GM23338 (cell line): Measurements from ENCODE around the gene MGAT3. TPM values are rescaled to one million over a fixed set of nuclear protein-coding genes. Genes with fewer than 3 reads are reported as not detected.
A peak's percentile ranks its signal among the peaks of the same experiment; 100 is the strongest.

Experiments
- ATAC-seq: fragments of 200-7000 bp; cut with Tn5 transposase; 3 replicates; pipeline ENCODE4 v1.9.1; 2020
- DNase-seq: peaks from one replicate; pipeline ENCODE4 v3.0.0-alpha.2; 2015; ENCODE audit warnings: low spot score
- H2AFZ ChIP-seq: fragments of 200-600 bp; sonication (generic); 2 replicates; pipeline ENCODE4 v1.8.0; 2016; ENCODE audit warnings: antibody characterized with exemption, mild to moderate bottlenecking, moderate library complexity
- H3F3A ChIP-seq: fragments of 200-600 bp; sonication (generic); replicated peaks from 2 replicates; pipeline ENCODE4 v1.8.0; 2017; ENCODE audit warnings: antibody characterized with exemption, mixed run types, low read depth
- H3K27ac ChIP-seq: fragments of 200-600 bp; sonication (generic); 2 replicates; pipeline ENCODE4 v1.6.1; 2016; ENCODE audit warnings: low read depth
- H3K27me3 ChIP-seq: fragments of 200-600 bp; sonication (generic); 2 replicates; pipeline ENCODE4 v1.8.0; 2016; ENCODE audit warnings: mild to moderate bottlenecking, mixed run types, moderate library complexity; ENCODE audit not compliant: insufficient read depth
- H3K36me3 ChIP-seq: fragments of 200-600 bp; sonication (generic); 2 replicates; pipeline ENCODE4 v1.8.0; 2016; ENCODE audit warnings: mild to moderate bottlenecking; ENCODE audit not compliant: insufficient read depth
- H3K4me1 ChIP-seq: fragments of 200-600 bp; sonication (generic); 2 replicates; pipeline ENCODE4 v1.8.0; 2016; ENCODE audit warnings: mild to moderate bottlenecking, moderate library complexity; ENCODE audit not compliant: insufficient read depth
- H3K4me2 ChIP-seq: fragments of 200-600 bp; sonication (generic); 2 replicates; pipeline ENCODE4 v1.7.1; 2017; ENCODE audit warnings: mixed run types
- H3K4me3 ChIP-seq: fragments of 200-600 bp; sonication (generic); 2 replicates; pipeline ENCODE4 v1.6.1; 2016; ENCODE audit warnings: mixed run types
- H3K79me2 ChIP-seq: fragments of 200-600 bp; sonication (generic); replicated peaks from 2 replicates; pipeline ENCODE4 v1.8.0; 2017; ENCODE audit warnings: mild to moderate bottlenecking; ENCODE audit not compliant: insufficient read depth
- H3K9me2 ChIP-seq: fragments of 200-600 bp; sonication (generic); 2 replicates; pipeline ENCODE4 v1.8.0; 2017; ENCODE audit not compliant: insufficient read depth
- H4K20me1 ChIP-seq: fragments of 200-600 bp; sonication (generic); replicated peaks from 2 replicates; pipeline ENCODE4 v1.8.0; 2017; ENCODE audit warnings: mild to moderate bottlenecking; ENCODE audit not compliant: insufficient read depth
- H3K27ac Mint-ChIP-seq: 2 replicates; pipeline ENCODE4 v1.8.0; 2020; ENCODE audit warnings: inconsistent platforms, mild to moderate bottlenecking, moderate library complexity, mixed read lengths
- H3K27me3 Mint-ChIP-seq: 3 replicates; pipeline ENCODE4 v1.8.0; 2022; ENCODE audit warnings: low read depth, mild to moderate bottlenecking, moderate library complexity, mixed read lengths, inconsistent platforms; ENCODE audit not compliant: insufficient read depth, poor library complexity
- H3K36me3 Mint-ChIP-seq: 3 replicates; pipeline ENCODE4 v1.8.0; 2021; ENCODE audit warnings: low read depth, mild to moderate bottlenecking, inconsistent platforms, moderate library complexity, mixed read lengths
- H3K4me1 Mint-ChIP-seq: 3 replicates; pipeline ENCODE4 v1.8.0; 2020; ENCODE audit warnings: mild to moderate bottlenecking, inconsistent platforms, mixed read lengths
- H3K4me3 Mint-ChIP-seq: 3 replicates; pipeline ENCODE4 v1.8.0; 2021; ENCODE audit warnings: moderate library complexity, mild to moderate bottlenecking, inconsistent platforms, mixed read lengths
- H3K9me3 Mint-ChIP-seq: 3 replicates; pipeline ENCODE4 v1.8.0; 2020; ENCODE audit warnings: moderate library complexity, mild to moderate bottlenecking, inconsistent platforms, mixed read lengths
- CREB1 ChIP-seq: fragments of 250-450 bp; sonication (Bioruptor Pico); IDR thresholded peaks from 2 replicates; pipeline ENCODE4 v1.5.0; 2020; ENCODE audit warnings: low read depth, mild to moderate bottlenecking, moderate library complexity
- CTCF ChIP-seq, 2 experiments: fragments of 200-600 bp in 1 of 2; sonication (generic) in 1 of 2; conservative IDR thresholded peaks; 2 replicates each; pipeline versions ENCODE4 v1.5.1 to v1.6.1; 2016 to 2017; ENCODE audit warnings: antibody characterized with exemption in 2 of 2, low read depth in 2 of 2, mild to moderate bottlenecking in 2 of 2, moderate library complexity in 1 of 2
- ETS1 ChIP-seq: IDR thresholded peaks from 2 replicates; pipeline ENCODE4 v1.6.1; 2016; ENCODE audit warnings: antibody characterized with exemption
- EZH2 ChIP-seq: fragments of 200-600 bp; sonication (generic); IDR thresholded peaks from one replicate; pipeline ENCODE4 v1.8.0; 2017; ENCODE audit warnings: antibody characterized with exemption, mild to moderate bottlenecking, low read depth; ENCODE audit not compliant: unreplicated experiment
- JUNB ChIP-seq: IDR thresholded peaks from one replicate; pipeline ENCODE4 v1.6.1; 2016; ENCODE audit warnings: antibody characterized with exemption; ENCODE audit not compliant: unreplicated experiment
- NANOG ChIP-seq: IDR thresholded peaks from 2 replicates; pipeline ENCODE4 v1.6.1; 2016; ENCODE audit warnings: antibody characterized with exemption, borderline replicate concordance
- POLR2AphosphoS5 ChIP-seq: IDR thresholded peaks from 2 replicates; pipeline ENCODE4 v1.6.1; 2016; ENCODE audit warnings: antibody characterized with exemption, low read depth
- REST ChIP-seq: IDR thresholded peaks from one replicate; pipeline ENCODE4 v1.6.1; 2018; ENCODE audit warnings: antibody characterized with exemption; ENCODE audit not compliant: unreplicated experiment
- STAT1 ChIP-seq: IDR thresholded peaks from one replicate; pipeline ENCODE4 v1.6.1; 2016; ENCODE audit warnings: antibody characterized with exemption; ENCODE audit not compliant: unreplicated experiment
- ZNF114 ChIP-seq: fragments of 250-450 bp; sonication (Bioruptor Pico); IDR thresholded peaks from 2 replicates; pipeline ENCODE4 v1.5.0; 2020; ENCODE audit warnings: mild to moderate bottlenecking, moderate library complexity
- ZNF331 ChIP-seq: fragments of 250-450 bp; sonication (Bioruptor Pico); IDR thresholded peaks from 2 replicates; pipeline ENCODE4 v1.5.0; 2020; ENCODE audit warnings: low read depth, mild to moderate bottlenecking, moderate library complexity
- polyA plus RNA-seq: library from polyadenylated mRNA; unstranded; fragments of >200 nt; fragmentation: Nextera tagmentation; extraction: Ambion mirVana; gene quantifications from 2 replicates; pipeline ENCODE4 v1.2.1, GENCODE V29; 2016
- total RNA-seq: library from RNA; depleted of rRNA; stranded (reverse); fragments of >200 nt; shearing (Covaris generic); gene quantifications from 2 replicates; pipeline ENCODE4 v1.2.3, GENCODE V29; 2014

Gene MGAT3
- total and polyA plus RNA-seq, 2 experiments from 2014 or later: 1.7 to 10.2 TPM

- peak; percentile 81 for TF ChIP-seq POLR2AphosphoS5
- TF ChIP-seq STAT1: no peak
- TF ChIP-seq CTCF (conservative IDR thresholded peaks at IDR 0.05; ENCODE audit: low read depth in 2 of 2): peak; percentile 34 to 43
- H3K4me3 Mint-ChIP-seq: peak overlapping the region; percentile 92
- peaks cover 75% of the 10 kb centered on the region for H3K36me3 Mint-ChIP-seq
- H3K4me1 Mint-ChIP-seq: peaks cover 28% of the 10 kb centered on the region
- Histone ChIP-seq H3K4me3 (peak overlapping the region; percentile 97), H3K4me1 (peaks cover 26% of the 10 kb centered on the region), H3F3A (peaks cover 48% of the 10 kb centered on the region), H3K27ac (peak overlapping the region; percentile 91), H4K20me1 (peaks cover 60% of the 10 kb centered on the region), H3K4me2 (peak overlapping the region; percentile 96), H3K79me2 (peaks cover 31% of the 10 kb centered on the region), H3K9me2 (no peaks in the 10 kb centered on the region), H3K27me3 (peaks cover 5% of the 10 kb centered on the region; the same call in 1 of the 2 replicates), H3K36me3 (peaks cover 41% of the 10 kb centered on the region), H2AFZ (peak overlapping the region; percentile 1; the same call in 1 of the 2 replicates)
- DNase-seq (peak; percentile 100), ATAC-seq (peak; percentile 85)
- peaks cover 53% of the 10 kb centered on the region for H3K27me3 Mint-ChIP-seq
- H3K27ac Mint-ChIP-seq: peak overlapping the region; percentile 100
- peaks cover 9% of the 10 kb centered on the region; the same call in 2 of the 3 replicates for H3K9me3 Mint-ChIP-seq
These were observed 62.9 kb downstream of the MGAT3 start for GRCh38 chr22:39519681-39520225.

GRCh38 chr22:39520226-39521105, 63.7 kb downstream of the MGAT3 start, which contains the start of gene ATF4:
TSS of gene ATF4 (plus strand) at chr22:39520562. CDS start at chr22:39521446, 884 bp downstream.
- H3K36me3 ChIP-seq: peaks cover 34% of the 10 kb centered on the region
- Mint-ChIP-seq H3K9me3 (peaks cover 9% of the 10 kb centered on the region; the same call in 2 of the 3 replicates), H3K27me3 (peaks cover 53% of the 10 kb centered on the region), H3K4me1 (peaks cover 33% of the 10 kb centered on the region), H3K36me3 (peaks cover 75% of the 10 kb centered on the region), H3K27ac (peak within 1 kb of the TSS; percentile 100), H3K4me3 (peak within 1 kb of the TSS; percentile 92)
- peak within 1 kb of the TSS; percentile 96 for H3K4me2 ChIP-seq
- H3K79me2 ChIP-seq: peaks cover 27% of the 10 kb centered on the region
- H3K27me3 ChIP-seq: peaks cover 4% of the 10 kb centered on the region; the same call in 1 of the 2 replicates
- peak; percentile 8 for ATAC-seq
- no peak for TF ChIP-seq REST
- TF ChIP-seq EZH2: no peak
- TF ChIP-seq STAT1: no peak
- peak; percentile 100 for TF ChIP-seq ZNF114 (CRISPR knock-in tag)
- no peak for TF ChIP-seq ZNF331 (CRISPR knock-in tag)
- no peak for TF ChIP-seq CTCF (conservative IDR thresholded peaks at IDR 0.05; ENCODE audit: low read depth in 2 of 2)
- TF ChIP-seq NANOG: no peak
- peak; percentile 98 for TF ChIP-seq POLR2AphosphoS5
- no peak for TF ChIP-seq JUNB
- TF ChIP-seq CREB1: peak; percentile 84
- TF ChIP-seq ETS1: peak; percentile 72
- H3K4me3 ChIP-seq: peak within 1 kb of the TSS; percentile 97
- no peaks in the 10 kb centered on the region for H3K9me2 ChIP-seq
- H3K4me1 ChIP-seq: peaks cover 26% of the 10 kb centered on the region
- DNase-seq: peak; percentile 86
- H4K20me1 ChIP-seq: peaks cover 53% of the 10 kb centered on the region
- peak within 1 kb of the TSS; percentile 100 for H3K27ac ChIP-seq
- peak within 1 kb of the TSS; percentile 1; the same call in 1 of the 2 replicates for H2AFZ ChIP-seq
- peaks cover 50% of the 10 kb centered on the region for H3F3A ChIP-seq
